DMS153 treated with DMSO at 0.1 percent for 48 hours (cell line): ENCODE data around the gene COP1.
"Not testable (repeated sequence)": the region's sequence is repeated elsewhere in the genome, so short reads cannot be mapped to it uniquely, and the experiment has no call there.

Experiments
- DNase-seq: peaks from one replicate; lab custom pipeline; 2025; ENCODE audit not compliant: unreplicated experiment; lab: John Stamatoyannopoulos, UW

The COP1 gene

DNA sequence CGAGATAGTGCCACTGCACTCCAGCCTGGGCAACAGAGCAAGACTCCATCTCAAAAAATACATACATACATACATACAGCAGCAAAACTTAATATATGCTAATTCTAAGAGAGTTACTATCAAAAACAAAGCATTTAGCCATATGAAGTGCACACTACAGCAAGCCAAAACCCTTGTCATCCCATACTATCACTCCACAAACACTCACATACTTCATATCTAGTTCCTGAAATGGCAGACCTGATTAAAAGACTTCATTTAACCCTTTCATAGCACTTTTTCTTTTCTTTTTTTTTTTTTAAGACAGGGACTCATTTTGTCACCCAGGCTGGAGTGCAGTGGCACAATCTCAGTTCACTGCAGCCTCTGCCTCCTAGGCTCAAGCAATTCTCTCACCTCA is 65.6 kb downstream of the COP1 start:
- no peak for DNase-seq

DNA sequence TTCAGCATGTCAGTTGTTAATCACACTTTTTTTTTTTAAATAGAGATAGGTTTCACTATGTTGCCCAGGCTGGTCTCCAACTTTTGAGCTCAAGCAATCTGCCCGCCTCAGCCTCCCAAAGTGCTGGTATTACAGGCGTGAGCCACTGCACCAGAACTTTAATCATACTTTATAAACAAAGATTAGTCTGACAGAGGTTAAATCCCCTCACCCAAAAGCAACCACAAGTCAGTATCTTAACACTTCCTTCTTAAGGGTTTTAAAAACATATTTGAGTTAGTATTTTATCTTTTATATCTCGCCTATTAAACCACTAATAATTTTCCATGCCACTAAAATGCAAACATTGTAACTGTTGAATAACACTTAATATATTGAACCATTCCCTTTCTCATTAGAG is 70.2 kb downstream of the COP1 start:
- no peak for DNase-seq

DNA sequence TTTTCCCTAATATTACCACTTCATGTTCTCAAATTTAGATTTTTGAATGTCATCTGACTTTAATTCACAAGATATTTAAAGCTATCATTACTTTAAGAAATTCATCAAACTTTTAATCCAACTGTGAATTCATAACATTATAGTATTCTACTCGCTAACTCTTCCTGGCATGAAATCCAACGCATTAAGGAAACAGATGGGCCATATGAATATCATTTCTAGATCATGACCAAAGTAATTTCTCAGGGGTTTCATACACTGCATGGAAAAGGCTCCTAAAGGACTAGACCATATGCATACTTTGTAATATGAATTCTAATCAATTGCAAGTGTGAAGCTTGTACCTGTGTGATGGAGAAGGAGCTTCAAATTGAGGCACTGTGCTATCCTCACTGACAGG is 72.4 kb downstream of the COP1 start:
- DNase-seq: no peak

DNA sequence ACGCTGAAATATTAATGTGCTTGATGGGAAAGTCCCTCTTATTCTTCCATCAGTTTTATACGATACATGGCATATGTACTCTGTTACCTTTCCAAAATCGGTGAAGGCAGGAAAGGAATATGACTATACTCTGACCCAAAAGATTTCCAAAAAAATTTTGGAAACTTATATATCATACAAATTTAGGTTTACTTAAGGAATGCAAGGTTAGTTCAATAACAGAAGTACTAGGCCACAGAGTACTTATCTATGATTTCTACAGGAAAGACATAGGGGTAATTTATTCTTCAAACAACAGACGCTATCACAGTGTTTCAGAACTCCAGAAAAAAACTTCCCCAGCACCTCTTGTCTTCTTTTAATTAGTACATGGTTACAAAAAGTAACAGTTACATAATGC is 84.8 kb downstream of the COP1 start:
- DNase-seq: no peak

DNA sequence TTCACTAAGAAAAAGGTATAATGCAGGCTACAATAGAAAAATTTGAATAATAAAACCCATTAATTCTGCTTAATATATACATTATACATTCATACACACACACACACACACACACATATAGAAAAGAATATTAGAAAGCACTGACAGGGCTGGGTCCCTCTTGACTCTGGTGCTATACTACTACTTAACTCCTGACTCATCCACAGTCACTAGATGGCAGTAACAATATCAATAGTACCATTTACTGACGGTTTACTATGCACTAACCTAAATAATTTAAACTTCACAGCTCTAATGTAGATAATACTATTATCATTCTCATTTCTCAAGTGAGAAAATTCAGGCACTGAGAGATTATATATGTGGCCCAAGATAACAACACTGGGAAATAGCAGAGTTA is 87.5 kb downstream of the COP1 start:
- DNase-seq: no peak

- DNase-seq: no peak
These were observed 88.1 kb downstream of the COP1 start for GRCh38 chr1:176118985-176119384.

DNA sequence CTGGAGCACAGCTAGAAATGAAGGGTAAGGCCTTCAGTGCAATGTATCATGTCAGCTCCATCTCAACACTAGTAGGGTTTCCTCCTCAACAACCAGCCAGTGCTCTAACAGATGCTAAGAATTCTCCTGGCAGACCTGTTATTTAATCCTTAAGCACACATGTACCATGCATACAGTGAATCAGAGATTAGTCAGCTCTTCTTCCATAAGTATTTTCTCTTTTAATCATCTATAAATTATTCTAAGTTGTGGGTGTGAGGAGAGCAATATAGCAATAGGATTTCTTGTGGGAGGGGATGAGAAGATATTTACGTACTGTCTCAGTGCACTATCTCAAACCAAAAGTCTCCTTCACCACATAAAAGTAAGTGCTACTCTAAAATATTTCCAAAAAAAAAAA is 95.3 kb downstream of the COP1 start:
- no peak for DNase-seq

- DNase-seq: no peak
These were observed 96.9 kb downstream of the COP1 start for GRCh38 chr1:176110203-176110602.

DNA sequence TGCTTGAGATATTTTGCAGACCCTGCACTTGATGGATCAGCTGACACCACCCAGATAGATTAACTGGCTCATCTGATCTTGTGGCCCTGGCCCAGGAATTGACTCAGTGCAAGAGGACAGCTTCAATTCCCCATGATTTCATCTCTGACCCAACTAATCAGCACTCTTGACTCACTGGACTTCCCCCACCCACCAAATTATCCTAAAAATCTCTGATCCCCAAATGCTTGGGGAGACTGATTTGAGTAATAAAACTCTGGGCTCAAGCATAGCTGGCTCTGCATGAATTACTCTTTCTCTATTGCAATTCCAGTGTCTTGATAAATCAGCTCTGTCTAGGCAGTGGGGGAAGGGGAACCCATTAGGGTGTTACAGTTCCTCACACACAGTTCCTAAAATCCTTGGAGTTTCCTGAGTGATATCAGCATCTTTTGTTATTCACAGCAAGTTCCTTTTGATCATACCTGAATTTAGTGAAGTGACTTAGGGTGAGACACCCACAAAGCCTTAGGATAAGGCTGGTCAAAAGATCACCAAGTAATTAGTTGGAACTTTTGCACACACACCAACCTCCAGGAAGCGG is 104.2 kb downstream of the COP1 start:
- no peak for DNase-seq

- DNase-seq: no peak
These were observed 105.0 kb downstream of the COP1 start for GRCh38 chr1:176101951-176102642.

DNA sequence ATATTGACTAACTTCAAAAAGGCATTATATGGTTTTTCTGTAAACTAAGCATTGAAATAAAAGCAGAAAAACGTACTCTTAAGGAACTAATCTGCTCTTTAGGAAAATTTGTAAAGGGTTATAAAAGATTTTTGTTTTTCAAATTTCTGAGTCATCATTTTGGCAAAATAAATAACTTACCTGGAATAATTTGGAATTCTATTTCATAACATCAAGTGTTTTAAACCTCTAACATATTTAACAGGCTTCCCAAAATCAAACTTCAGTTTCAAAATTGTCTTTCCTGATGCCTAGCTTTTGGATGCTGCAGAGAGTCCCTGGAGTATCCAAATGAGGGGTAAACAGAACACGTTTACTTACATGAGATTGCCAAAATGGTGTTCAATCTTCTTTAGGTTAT is 108.5 kb downstream of the COP1 start:
- no peak for DNase-seq

- DNase-seq: no peak
These were observed 111.1 kb downstream of the COP1 start for GRCh38 chr1:176096015-176096414.

DNA sequence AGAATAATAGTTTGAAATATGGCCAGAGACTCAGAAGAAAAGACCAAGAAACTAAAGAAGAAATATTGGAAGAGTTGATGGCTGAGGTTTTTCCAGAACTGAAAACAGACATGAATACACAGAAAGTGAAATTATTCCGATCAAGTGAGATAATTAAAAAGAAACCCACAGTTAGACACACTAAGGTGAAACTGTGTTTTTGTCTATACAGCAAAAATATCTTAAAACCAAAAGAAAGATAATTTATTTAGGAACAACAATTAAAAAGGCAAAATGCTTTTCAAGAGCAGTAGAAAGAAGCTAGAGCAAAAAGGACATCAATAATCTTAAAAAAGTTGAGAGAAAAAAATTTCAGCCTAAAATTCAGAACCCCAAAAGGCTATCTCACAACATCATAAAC is 116.3 kb downstream of the COP1 start:
- DNase-seq: no peak

DNA sequence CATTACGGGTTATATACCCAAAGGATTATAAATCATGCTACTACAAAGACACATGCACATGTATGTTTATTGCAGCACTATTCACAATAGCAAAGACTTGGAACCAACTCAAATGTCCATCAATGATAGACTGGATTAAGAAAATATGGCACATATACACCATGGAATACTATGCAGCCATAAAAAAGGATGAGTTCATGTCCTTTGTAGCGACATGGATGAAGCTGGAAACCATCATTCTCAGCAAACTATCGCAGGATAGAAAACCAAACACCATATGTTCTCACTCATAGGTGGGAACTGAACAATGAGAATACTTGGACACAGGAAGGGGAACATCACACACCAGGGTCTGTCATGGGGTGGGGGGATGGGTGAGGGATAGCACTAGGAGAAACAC is 119.3 kb downstream of the COP1 start:
- DNase-seq: not testable (repeated sequence)

GRCh38 chr1:176073524-176074157 is 133.4 kb downstream of the COP1 start:
- peak; percentile 86 for DNase-seq

DNA sequence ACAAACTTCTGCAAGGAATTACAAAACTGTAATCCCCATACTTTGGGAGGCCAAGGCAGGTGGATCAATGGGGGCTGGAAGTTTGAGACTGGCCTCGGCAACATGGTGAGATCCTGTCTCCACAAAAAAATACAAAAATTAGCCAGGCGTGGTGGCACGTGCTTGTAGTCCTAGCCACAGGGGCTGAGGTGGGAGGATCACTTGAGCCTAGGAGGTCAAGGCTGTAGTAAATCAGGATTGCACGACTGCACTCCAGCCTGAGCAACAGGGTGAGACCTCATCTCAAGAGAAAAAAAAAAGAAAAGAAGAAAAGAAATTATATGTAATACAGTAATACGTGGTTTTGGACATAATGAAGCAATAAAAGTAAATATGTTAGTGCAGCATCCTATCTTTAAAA is 138.2 kb downstream of the COP1 start:
- no peak for DNase-seq

DNA sequence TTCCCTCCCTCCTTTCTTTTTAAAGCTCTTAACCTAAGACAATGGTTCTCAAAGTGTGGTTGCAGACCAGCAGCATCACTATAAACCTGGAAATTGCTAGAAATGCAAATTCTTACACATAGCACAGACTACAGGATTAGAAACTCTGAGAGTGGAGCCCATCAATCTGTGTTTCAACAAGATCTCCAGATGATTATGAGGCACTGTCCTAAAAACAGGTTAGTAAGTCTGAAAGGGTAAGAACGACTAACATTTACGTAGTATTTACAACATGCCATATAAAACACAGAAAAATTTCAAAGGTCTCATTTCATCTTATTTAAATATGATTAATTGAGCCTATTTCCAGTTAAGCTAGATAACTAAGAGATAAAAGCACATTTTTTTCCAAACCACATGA is 138.8 kb downstream of the COP1 start:
- no peak for DNase-seq

GRCh38 chr1:176066709-176067108 is 140.4 kb downstream of the COP1 start:
- no peak for DNase-seq

- DNase-seq: no peak
These were observed 148.4 kb downstream of the COP1 start for GRCh38 chr1:176058686-176059085.

DNA sequence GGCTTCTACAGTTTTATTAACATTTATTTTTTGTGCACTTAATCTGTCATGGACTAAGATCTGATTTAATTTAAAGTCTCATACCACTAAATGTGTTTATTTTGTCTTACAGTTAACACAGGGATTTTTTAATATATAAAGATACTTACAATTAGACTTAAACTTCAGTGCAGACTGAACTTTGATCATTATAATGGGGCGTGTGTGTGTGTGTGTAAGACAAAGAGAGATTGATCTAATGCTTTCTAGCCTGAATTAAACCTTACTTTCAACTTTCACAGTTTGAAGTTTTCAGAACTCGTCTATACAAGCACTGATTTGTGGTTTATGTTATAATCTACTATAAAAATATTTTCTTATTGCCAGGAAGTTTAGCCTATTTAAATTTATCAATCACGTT is 150.8 kb downstream of the COP1 start:
- DNase-seq: no peak

DNA sequence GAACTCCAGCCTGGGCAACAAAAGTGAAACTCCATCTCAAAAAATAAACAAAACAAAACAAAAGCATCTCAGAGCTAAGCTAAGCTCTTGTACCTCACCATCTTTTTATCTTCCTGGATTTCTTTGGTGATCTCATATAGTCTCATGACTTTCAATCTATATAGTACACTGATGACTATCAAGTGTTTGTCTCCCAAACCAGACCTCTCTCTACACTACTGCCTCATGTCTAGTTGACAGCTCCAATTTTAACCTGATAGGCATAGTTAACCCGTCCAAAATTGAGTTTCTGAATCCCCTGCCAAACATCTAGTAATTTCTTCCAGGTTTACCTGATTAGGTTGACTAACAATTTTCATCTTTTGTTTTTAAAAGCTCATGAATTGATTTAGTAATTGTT is 151.7 kb downstream of the COP1 start:
- no peak for DNase-seq

DNA sequence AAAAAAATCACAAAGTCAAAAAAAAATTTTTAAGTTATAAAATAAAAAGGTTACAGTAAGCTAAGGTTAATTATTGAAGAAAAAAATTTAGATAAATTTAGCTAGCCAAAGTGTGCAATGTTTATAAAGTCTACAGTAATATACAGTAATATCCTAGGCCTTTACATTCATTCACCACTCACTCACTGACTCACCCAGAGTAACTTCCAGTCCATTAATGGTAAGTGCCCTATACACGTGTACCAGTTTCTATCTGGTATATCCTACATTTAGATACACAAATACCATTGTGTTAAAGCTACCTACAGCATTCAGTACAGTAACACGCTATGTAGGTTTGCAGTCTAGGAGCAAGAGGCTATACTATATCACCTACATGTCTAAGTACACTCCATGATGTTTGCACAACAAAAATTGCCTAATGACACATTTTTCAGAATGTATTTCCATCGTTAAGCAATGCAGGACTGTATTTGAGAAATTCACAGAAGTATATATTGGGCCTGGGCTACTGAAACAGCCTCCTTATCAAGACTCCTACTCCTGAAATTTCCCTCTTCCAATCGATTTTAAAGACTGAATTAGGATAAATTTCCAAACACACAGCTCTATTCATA is 155.1 kb downstream of the COP1 start:
- no peak for DNase-seq
